ENCODE data around the gene MT1B. TPM values are rescaled to one million over a fixed set of nuclear protein-coding genes. Genes with fewer than 3 reads are reported as not detected.

MT1B gene
- total RNA-seq, 6 experiments from 2014 or later, result not detected

DNA sequence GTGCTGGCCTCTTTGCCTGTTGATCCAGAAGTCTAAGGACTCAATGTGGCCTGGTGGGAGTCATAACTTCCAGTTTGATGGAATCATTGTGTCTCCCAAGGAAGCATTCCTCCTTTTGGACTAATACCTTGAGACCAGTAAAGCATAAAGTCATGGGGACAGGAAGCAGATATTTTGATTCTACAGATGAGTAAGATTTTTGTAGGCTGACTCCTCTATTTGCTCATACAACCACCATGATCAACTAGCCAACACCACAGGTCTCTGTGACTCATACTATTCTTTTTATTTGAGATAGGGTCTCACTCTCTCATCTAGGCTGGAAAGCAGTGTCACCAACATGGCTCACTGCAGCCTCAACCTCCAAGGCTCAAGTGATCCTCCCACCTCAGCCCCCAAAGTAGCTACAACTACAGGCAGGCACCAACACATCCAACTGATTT lies 37.1 kb upstream of the MT1B start:
- Mint-ChIP-seq H3K27me3 (ENCODE audit: insufficient read depth) (no peaks in the 10 kb centered on the region; the same call in none of the 2 replicates), H3K27ac (peak overlapping the region; percentile 87), H3K9me3 (no peaks in the 10 kb centered on the region), H3K4me3 (peak overlapping the region; percentile 20; the same call in 1 of the 2 replicates), H3K4me1 (ENCODE audit: low read depth) (peaks cover 71% of the 10 kb centered on the region), H3K36me3 (ENCODE audit: low read depth) (peaks cover under 1% of the 10 kb centered on the region; the same call in 1 of the 2 replicates)
- DNase-seq, result peak; percentile 60
- TF ChIP-seq, protein P1, sequence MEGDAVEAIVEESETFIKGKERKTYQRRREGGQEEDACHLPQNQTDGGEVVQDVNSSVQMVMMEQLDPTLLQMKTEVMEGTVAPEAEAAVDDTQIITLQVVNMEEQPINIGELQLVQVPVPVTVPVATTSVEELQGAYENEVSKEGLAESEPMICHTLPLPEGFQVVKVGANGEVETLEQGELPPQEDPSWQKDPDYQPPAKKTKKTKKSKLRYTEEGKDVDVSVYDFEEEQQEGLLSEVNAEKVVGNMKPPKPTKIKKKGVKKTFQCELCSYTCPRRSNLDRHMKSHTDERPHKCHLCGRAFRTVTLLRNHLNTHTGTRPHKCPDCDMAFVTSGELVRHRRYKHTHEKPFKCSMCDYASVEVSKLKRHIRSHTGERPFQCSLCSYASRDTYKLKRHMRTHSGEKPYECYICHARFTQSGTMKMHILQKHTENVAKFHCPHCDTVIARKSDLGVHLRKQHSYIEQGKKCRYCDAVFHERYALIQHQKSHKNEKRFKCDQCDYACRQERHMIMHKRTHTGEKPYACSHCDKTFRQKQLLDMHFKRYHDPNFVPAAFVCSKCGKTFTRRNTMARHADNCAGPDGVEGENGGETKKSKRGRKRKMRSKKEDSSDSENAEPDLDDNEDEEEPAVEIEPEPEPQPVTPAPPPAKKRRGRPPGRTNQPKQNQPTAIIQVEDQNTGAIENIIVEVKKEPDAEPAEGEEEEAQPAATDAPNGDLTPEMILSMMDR (IDR thresholded peaks at IDR 0.05), result no peak

DNA sequence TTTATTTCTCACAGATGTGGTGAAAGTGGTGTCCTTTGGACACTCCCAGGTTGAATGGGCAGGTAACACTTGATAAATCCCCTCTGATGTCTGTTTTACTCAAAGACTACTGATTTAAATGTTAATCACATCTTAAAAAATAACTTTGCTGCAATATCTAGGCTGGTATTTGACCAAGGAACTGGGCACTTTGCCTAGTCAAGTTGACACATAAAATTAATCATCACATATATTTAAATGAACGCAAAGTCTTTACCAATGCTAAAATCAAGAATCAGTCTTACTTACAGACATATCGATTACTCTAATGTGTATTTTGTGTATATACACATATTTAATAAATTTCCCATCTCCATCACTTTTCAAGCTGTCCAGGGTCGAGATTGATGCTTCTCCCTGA lies 36.3 kb upstream of the MT1B start:
- DNase-seq, result no peak

DNA sequence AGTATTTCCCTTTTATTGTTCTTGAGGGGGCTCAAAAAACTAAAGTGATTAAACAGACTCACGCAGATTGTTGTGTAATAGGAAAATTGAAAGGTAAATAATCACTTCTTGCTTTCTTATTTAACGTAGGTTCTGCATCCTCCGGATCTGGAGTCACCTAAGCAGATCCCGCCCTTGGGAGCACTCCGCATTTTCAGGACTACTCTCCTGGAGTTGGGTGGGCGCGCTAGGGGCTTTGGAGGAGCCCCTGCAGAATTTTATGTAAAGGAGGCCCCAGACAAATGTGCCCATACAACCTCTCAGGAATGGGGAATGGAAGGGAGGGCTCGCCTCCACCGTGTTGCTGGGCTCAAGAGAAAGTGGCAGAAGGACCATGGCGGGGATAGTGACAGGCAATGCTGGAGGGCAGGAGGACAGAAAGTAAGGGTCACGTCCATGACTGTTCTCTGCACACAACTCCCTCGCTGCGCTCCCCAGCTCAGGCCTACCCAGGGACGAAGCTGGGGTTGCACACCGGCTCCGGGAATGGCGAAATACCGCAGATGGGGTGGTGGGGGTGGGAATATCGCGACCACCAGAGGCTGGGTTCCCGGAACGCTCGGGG lies 35.0 kb upstream of the MT1B start:
- Mint-ChIP-seq H3K27me3 (ENCODE audit: insufficient read depth) (no peaks in the 10 kb centered on the region; the same call in none of the 2 replicates), H3K9me3 (no peaks in the 10 kb centered on the region), H3K4me1 (ENCODE audit: low read depth) (peaks cover 52% of the 10 kb centered on the region), H3K27ac (no peak overlapping the region), H3K4me3 (no peak overlapping the region), H3K36me3 (ENCODE audit: low read depth) (no peaks in the 10 kb centered on the region)
- TF ChIP-seq, protein P1 (IDR thresholded peaks at IDR 0.05), result no peak
- DNase-seq, result no peak

More for the DNA sequence above, 36.3 kb upstream of the MT1B start:
- Mint-ChIP-seq H3K36me3 (ENCODE audit: low read depth) (no peaks in the 10 kb centered on the region), H3K27me3 (ENCODE audit: insufficient read depth) (no peaks in the 10 kb centered on the region; the same call in none of the 2 replicates), H3K27ac (peak overlapping the region; percentile 87), H3K9me3 (no peaks in the 10 kb centered on the region), H3K4me3 (no peak overlapping the region), H3K4me1 (ENCODE audit: low read depth) (peaks cover 65% of the 10 kb centered on the region)
- TF ChIP-seq, protein P1 (IDR thresholded peaks at IDR 0.05), result no peak

DNA sequence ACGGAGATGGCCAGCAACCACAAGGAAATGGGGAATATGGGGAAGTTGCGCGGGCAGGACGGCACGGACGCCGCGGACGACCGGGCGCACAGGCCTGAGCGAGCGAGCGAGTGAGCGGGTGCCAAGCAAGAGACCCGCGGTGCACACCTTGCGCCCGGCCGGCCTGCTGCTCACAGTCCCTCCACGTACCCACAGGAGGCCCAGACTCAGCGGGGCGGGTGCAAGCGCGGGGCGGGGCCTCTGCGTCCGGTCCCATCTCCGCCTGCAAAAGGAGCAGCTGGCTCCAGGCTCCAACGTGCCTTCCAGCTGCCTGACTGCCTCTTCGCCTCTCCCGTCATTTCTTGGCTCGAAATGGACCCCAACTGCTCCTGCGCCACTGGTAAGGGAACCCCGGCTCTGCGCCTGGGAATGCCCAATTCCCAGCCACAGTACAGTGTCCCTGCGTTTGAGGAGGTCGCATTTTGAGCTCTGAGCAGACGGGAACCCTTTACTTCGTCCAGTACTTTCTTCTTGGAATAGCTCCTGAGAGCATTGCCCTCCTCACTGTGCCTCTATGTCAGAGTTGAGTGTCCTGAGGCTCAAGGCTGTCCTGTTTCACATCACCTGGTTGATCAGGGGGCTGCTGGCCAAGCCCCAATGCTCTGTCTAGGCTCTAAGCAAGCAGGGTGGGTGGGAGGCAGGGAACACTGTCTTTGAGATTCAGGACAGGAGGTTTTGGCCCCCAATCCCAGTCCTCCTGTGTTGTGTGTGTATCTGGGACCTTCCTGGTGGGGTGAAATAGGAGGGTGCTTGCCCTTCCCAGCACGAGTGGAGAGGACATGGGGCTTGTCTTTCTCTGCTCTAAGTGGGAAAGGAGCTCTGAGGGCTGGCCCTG lies 34.2 kb upstream of the MT1B start:
- no peaks in the 10 kb centered on the region for H3K36me3 Mint-ChIP-seq (ENCODE audit: low read depth)
- no peak overlapping the region; the same call in 1 of the 2 replicates for H3K27ac Mint-ChIP-seq
- peaks cover 47% of the 10 kb centered on the region for H3K4me1 Mint-ChIP-seq (ENCODE audit: low read depth)
- H3K27me3 Mint-ChIP-seq (ENCODE audit: insufficient read depth), result no peaks in the 10 kb centered on the region; the same call in none of the 2 replicates
- TF ChIP-seq, protein P1 (IDR thresholded peaks at IDR 0.05), result no peak
- DNase-seq, result no peak
- H3K4me3 Mint-ChIP-seq, result peak overlapping the region; percentile 83
- H3K9me3 Mint-ChIP-seq, result no peaks in the 10 kb centered on the region

DNA sequence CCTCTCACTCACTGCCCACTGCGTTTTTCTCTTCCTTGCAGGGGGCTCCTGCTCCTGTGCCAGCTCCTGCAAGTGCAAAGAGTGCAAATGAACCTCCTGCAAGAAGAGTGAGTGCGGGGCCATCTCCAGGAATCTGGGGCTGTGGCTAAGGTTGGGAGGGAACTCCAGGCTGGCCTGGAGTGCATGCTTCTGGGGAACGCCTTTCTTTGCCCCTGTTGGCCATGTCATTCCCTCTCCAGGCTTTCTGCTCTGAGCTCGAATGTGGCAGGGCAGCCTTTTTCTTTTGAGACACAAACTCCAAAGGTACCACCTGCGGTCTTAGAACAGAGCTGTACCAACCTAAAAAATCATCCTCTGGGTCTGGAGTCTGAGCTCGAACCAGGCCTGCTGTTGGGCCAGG lies 33.5 kb upstream of the MT1B start:
- peaks cover 41% of the 10 kb centered on the region for H3K4me1 Mint-ChIP-seq (ENCODE audit: low read depth)
- H3K27me3 Mint-ChIP-seq (ENCODE audit: insufficient read depth), result no peaks in the 10 kb centered on the region; the same call in none of the 2 replicates
- no peak for DNase-seq
- TF ChIP-seq, protein P1 (IDR thresholded peaks at IDR 0.05), result no peak
- no peak overlapping the region; the same call in 1 of the 2 replicates for H3K27ac Mint-ChIP-seq
- no peaks in the 10 kb centered on the region for H3K9me3 Mint-ChIP-seq
- H3K4me3 Mint-ChIP-seq, result peak overlapping the region; percentile 83
- no peaks in the 10 kb centered on the region for H3K36me3 Mint-ChIP-seq (ENCODE audit: low read depth)
